ENCODE results near the gene ANKRD40.

DNA sequence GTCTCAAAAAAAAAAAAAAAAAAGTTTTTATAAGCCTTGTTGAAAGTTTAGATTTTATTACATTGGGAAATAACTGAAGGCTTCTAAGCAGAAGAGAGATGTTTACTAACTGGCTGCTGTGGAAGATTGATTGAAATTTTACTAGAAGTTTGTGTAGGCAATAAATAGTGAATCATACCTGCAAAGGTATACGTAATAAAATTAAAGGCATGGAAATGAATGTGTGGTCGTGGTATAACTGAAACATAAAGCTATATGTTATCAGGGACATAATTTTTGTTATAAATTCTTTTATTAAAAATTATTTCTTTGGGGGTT lies 20.4 kb upstream of the ANKRD40 start:
- TF ChIP-seq POLR2A (IDR thresholded peaks at IDR 0.05) = no peak
- TF ChIP-seq, protein P1, sequence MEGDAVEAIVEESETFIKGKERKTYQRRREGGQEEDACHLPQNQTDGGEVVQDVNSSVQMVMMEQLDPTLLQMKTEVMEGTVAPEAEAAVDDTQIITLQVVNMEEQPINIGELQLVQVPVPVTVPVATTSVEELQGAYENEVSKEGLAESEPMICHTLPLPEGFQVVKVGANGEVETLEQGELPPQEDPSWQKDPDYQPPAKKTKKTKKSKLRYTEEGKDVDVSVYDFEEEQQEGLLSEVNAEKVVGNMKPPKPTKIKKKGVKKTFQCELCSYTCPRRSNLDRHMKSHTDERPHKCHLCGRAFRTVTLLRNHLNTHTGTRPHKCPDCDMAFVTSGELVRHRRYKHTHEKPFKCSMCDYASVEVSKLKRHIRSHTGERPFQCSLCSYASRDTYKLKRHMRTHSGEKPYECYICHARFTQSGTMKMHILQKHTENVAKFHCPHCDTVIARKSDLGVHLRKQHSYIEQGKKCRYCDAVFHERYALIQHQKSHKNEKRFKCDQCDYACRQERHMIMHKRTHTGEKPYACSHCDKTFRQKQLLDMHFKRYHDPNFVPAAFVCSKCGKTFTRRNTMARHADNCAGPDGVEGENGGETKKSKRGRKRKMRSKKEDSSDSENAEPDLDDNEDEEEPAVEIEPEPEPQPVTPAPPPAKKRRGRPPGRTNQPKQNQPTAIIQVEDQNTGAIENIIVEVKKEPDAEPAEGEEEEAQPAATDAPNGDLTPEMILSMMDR (IDR thresholded peaks at IDR 0.05) = no peak
